Hematopoietic multipotent progenitor cell treated with erythropoietin and hydrocortisone succinate and interleukin-3 and kit ligand, for 15 days (in vitro differentiated cells): ENCODE results near the gene PLA2R1.

Source experiments
- DNase-seq: peaks from one replicate; pipeline ENCODE4 v3.0.0-alpha.2; 2015; ENCODE audit warnings: low spot score

Gene PLA2R1

DNA sequence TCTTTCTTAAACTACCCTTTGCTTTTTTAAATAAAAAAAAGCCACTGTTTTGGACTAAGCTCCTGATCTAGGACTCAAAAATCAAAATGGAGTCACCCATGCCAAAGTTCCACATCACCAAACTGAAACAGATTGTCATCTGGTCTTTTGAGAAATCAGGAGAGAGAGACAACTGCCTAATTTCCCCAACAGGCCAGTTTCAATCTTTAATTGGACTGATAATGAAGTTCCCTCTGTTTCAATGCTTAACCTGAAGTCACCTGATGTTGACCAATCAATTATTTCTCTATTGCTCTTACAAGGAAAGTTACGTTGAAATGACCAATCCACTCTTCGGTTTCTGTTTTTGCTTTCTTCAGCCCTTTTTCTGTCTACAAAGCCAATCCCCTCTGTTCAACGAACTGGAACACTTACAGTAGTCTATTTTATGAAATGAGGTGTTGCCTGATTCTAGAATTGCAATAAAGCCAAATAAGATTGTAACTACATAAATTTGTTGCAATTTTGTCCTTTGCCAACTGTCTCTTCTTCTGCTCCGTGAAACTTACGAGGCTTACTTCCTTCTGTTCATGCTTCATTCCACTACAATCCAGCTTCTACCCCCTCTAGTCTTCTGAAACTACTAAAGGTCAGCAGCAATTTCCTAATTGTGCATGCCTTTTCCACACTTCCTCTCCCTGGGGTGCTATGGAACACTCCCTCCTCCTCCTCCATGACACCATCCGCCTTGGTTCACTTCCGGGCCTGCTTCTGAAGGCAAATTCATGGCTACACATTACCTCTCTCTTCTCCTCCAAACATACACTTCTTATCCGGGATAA lies 169.2 kb downstream of the PLA2R1 start:
- DNase-seq = no peak

DNA sequence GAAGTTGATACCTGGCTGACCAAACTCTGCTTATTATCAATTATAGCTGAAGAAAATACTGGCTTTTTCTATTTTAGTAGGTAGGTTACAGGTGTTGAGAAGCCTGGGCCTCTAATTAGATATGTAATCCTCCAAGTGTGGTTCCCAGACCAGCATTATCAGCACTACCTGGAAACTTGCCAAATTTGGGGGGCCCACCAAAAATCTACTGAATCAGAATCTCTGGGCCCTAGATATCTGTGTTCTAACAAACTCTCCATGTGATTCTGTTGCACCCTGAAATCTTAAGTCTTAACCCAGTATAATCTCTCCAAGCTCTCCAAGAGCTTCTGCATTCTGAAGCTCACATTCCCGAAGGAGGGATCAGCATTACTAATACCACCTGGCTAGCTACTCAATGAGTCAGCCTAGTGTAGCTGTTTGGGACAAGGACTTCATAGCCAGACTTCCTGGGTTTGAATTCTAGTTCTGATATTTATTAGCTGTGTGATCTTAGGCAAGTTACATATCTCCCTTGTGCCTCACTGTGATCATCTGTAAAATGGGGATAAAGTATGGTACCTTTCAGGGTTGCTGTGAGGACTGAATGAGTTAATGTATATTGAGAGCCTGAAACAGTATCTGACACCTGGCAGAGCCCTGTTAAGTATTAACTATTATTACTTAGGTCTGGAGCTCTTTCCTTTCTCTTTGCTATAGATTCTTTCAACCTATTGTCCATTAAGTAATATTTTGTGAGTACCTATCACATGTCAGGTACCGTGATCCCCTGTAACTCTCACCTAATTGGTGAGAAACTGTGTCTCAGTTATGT lies 170.3 kb downstream of the PLA2R1 start:
- no peak for DNase-seq

GRCh38 chr2:159891267-159891588 lies 171.2 kb downstream of the PLA2R1 start:
- DNase-seq = no peak

GRCh38 chr2:159890551-159891266 lies 171.7 kb downstream of the PLA2R1 start:
- no peak for DNase-seq

DNA sequence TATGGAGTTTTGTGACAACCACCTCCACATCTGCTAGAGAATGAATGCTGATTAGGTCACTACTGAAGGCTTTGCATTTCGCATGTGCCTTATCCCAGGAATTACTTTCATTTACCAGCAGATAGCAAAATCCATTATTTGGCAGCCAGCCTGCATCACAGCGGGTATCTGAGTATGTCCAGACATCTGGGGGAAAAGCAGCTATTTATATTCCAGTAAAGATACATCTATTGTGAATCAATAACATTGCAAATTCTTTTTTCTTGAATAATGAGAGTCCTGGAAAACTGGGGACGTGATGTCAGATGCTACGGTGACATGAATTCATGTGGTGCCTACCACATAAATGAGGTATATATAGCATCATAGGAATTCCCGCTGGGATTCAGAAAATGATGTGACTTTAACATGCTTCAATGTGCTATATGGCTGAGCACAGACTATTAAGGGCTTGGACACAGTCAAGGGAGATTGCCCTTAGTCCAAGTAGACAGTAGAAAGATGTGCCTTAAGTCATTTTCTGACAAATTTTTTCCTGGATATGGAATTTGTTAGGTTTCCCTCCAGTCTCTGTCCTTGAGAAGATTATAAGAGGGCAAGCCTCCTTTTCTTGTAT lies 180.2 kb downstream of the PLA2R1 start:
- DNase-seq = no peak
